HepG2 (cell line): ENCODE measurements around the gene FAM3A. TPM values are rescaled to one million over a fixed set of nuclear protein-coding genes. Genes with fewer than 3 reads are reported as not detected.

Experiments used
- DMAP1 ChIP-seq: IDR thresholded peaks from 2 replicates; pipeline ENCODE4 v1.6.1; 2016
- HNRNPK ChIP-seq: fragments of 200-400 bp; formaldehyde crosslinking; IDR thresholded peaks from 2 replicates; pipeline ENCODE4 v1.6.1; 2018; ENCODE audit warnings: low read length, low read depth, moderate library complexity, mild to moderate bottlenecking; ENCODE audit not compliant: poor library complexity, severe bottlenecking
- PHF21A ChIP-seq: sonication (generic); formaldehyde crosslinking; IDR thresholded peaks from 2 replicates; pipeline ENCODE4 v1.5.0; 2020; ENCODE audit warnings: mild to moderate bottlenecking, missing genetic modification reagents
- RAD21 ChIP-seq: fragments of 450-650 bp; formaldehyde crosslinking; IDR thresholded peaks from 2 replicates; pipeline ENCODE4 v1.5.0; 2020; ENCODE audit warnings: mild to moderate bottlenecking
- polyA plus RNA-seq, 8 experiments: library from polyadenylated mRNA; depleted of rRNA in 3 of 8; stranded (reverse) in 7 of 8; unstranded in 1 of 8; fragments of >200 nt; fragmentation: Illumina TruSeq in 4 of 8; extraction: Trizol in 4 of 8; gene quantifications; 2 replicates each; pipeline versions ENCODE4 v1.2.1 to v1.2.3, GENCODE V29; 2011 to 2016; ENCODE audit warnings: low read depth in 4 of 8, missing spikeins in 1 of 8, mixed read lengths in 1 of 8; ENCODE audit not compliant: insufficient read depth in 1 of 8
- total RNA-seq, 5 experiments: library from RNA; depleted of rRNA; stranded (reverse); fragments of >200 nt; fragmentation: Illumina TruSeq; extraction: Trizol; gene quantifications; 2 replicates each; pipeline ENCODE4 v1.2.3, GENCODE V29; 2016; ENCODE audit warnings: low read depth in 1 of 5
- TF ChIP-seq, protein P1 (sequence below), 2 experiments: sonication (generic) in 1 of 2; formaldehyde crosslinking in 1 of 2; IDR thresholded peaks; 2 replicates each; pipeline versions ENCODE4 v1.4.0 to v1.6.1; 2016 to 2020; ENCODE audit warnings: borderline replicate concordance in 1 of 2, low read depth in 1 of 2, mild to moderate bottlenecking in 1 of 2, missing genetic modification reagents in 1 of 2
- TF ChIP-seq, protein P2 (sequence below): sonication (generic); formaldehyde crosslinking; IDR thresholded peaks from 2 replicates; pipeline ENCODE4 v1.4.0; 2020; ENCODE audit warnings: mild to moderate bottlenecking, missing genetic modification reagents, borderline replicate concordance
- TF ChIP-seq, protein P3 (sequence below): sonication (generic); formaldehyde crosslinking; IDR thresholded peaks from one replicate; pipeline ENCODE4 v1.5.1; 2020; ENCODE audit warnings: mild to moderate bottlenecking, missing genetic modification reagents; ENCODE audit errors: not compliant biosample characterization

FAM3A gene
- total and polyA plus RNA-seq, 2 of the 13 experiments (the other 11 are each of a cell fraction or from before 2014, with no cell fraction given) = 11.2 to 22.7 TPM

GRCh38 chrX:154469880-154470279 is 46.2 kb downstream of the FAM3A start (continued):
- TF ChIP-seq, protein P1, sequence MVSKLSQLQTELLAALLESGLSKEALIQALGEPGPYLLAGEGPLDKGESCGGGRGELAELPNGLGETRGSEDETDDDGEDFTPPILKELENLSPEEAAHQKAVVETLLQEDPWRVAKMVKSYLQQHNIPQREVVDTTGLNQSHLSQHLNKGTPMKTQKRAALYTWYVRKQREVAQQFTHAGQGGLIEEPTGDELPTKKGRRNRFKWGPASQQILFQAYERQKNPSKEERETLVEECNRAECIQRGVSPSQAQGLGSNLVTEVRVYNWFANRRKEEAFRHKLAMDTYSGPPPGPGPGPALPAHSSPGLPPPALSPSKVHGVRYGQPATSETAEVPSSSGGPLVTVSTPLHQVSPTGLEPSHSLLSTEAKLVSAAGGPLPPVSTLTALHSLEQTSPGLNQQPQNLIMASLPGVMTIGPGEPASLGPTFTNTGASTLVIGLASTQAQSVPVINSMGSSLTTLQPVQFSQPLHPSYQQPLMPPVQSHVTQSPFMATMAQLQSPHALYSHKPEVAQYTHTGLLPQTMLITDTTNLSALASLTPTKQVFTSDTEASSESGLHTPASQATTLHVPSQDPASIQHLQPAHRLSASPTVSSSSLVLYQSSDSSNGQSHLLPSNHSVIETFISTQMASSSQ (IDR thresholded peaks at IDR 0.05; ENCODE audit: low read depth) = no peak
- TF ChIP-seq, protein P1 (CRISPR knock-in tag; IDR thresholded peaks at IDR 0.05; ENCODE audit: borderline replicate concordance) = no peak
- TF ChIP-seq, protein P2, sequence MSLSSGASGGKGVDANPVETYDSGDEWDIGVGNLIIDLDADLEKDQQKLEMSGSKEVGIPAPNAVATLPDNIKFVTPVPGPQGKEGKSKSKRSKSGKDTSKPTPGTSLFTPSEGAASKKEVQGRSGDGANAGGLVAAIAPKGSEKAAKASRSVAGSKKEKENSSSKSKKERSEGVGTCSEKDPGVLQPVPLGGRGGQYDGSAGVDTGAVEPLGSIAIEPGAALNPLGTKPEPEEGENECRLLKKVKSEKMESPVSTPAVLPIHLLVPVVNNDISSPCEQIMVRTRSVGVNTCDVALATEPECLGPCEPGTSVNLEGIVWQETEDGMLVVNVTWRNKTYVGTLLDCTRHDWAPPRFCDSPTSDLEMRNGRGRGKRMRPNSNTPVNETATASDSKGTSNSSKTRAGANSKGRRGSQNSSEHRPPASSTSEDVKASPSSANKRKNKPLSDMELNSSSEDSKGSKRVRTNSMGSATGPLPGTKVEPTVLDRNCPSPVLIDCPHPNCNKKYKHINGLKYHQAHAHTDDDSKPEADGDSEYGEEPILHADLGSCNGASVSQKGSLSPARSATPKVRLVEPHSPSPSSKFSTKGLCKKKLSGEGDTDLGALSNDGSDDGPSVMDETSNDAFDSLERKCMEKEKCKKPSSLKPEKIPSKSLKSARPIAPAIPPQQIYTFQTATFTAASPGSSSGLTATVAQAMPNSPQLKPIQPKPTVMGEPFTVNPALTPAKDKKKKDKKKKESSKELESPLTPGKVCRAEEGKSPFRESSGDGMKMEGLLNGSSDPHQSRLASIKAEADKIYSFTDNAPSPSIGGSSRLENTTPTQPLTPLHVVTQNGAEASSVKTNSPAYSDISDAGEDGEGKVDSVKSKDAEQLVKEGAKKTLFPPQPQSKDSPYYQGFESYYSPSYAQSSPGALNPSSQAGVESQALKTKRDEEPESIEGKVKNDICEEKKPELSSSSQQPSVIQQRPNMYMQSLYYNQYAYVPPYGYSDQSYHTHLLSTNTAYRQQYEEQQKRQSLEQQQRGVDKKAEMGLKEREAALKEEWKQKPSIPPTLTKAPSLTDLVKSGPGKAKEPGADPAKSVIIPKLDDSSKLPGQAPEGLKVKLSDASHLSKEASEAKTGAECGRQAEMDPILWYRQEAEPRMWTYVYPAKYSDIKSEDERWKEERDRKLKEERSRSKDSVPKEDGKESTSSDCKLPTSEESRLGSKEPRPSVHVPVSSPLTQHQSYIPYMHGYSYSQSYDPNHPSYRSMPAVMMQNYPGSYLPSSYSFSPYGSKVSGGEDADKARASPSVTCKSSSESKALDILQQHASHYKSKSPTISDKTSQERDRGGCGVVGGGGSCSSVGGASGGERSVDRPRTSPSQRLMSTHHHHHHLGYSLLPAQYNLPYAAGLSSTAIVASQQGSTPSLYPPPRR (CRISPR knock-in tag) = no peak
- no peak for TF ChIP-seq HNRNPK
- TF ChIP-seq, protein P3, sequence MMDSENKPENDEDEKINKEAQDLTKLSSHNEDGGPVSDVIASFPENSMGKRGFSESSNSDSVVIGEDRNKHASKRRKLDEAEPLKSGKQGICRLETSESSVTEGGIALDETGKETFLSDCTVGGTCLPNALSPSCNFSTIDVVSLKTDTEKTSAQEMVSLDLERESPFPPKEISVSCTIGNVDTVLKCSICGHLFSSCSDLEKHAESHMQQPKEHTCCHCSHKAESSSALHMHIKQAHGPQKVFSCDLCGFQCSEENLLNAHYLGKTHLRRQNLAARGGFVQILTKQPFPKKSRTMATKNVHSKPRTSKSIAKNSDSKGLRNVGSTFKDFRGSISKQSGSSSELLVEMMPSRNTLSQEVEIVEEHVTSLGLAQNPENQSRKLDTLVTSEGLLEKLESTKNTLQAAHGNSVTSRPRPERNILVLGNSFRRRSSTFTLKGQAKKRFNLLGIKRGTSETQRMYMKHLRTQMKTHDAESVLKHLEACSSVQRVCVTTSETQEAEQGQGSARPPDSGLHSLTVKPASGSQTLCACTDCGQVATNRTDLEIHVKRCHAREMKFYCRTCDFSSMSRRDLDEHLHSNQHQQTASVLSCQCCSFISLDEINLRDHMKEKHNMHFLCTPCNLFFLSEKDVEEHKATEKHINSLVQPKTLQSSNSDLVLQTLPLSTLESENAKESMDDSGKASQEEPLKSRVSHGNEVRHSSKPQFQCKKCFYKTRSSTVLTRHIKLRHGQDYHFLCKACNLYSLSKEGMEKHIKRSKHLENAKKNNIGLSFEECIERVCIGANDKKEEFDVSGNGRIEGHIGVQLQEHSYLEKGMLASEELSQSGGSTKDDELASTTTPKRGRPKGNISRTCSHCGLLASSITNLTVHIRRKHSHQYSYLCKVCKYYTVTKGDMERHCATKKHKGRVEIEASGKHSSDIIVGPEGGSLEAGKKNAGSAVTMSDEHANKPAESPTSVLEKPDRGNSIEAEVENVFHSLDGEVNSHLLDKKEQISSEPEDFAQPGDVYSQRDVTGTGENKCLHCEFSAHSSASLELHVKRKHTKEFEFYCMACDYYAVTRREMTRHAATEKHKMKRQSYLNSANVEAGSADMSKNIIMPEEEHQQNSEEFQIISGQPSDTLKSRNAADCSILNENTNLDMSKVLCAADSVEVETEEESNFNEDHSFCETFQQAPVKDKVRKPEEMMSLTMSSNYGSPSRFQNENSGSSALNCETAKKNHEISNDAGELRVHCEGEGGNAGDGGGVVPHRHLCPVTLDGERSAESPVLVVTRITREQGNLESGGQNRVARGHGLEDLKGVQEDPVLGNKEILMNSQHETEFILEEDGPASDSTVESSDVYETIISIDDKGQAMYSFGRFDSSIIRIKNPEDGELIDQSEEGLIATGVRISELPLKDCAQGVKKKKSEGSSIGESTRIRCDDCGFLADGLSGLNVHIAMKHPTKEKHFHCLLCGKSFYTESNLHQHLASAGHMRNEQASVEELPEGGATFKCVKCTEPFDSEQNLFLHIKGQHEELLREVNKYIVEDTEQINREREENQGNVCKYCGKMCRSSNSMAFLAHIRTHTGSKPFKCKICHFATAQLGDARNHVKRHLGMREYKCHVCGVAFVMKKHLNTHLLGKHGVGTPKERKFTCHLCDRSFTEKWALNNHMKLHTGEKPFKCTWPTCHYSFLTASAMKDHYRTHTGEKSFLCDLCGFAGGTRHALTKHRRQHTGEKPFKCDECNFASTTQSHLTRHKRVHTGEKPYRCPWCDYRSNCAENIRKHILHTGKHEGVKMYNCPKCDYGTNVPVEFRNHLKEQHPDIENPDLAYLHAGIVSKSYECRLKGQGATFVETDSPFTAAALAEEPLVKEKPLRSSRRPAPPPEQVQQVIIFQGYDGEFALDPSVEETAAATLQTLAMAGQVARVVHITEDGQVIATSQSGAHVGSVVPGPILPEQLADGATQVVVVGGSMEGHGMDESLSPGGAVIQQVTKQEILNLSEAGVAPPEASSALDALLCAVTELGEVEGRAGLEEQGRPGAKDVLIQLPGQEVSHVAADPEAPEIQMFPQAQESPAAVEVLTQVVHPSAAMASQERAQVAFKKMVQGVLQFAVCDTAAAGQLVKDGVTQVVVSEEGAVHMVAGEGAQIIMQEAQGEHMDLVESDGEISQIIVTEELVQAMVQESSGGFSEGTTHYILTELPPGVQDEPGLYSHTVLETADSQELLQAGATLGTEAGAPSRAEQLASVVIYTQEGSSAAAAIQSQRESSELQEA (CRISPR knock-in tag) = no peak
- TF ChIP-seq PHF21A (CRISPR knock-in tag) = no peak
- no peak for TF ChIP-seq DMAP1 (CRISPR knock-in tag)
- no peak for TF ChIP-seq RAD21 (CRISPR knock-in tag)
